Right cardiac atrium (tissue), 5 donors: ENCODE data around the gene CRYAB. TPM values are rescaled to one million over a fixed set of nuclear protein-coding genes. Genes with fewer than 3 reads are reported as not detected.

Experiments used
- ATAC-seq, 2 donors: fragments of 200-7000 bp; cut with Tn5 transposase; one replicate each; pipeline versions ENCODE4 v1.8.0 to v1.9.1; 2020; ENCODE audit warnings: moderate library complexity in 2 of 2, mild to moderate bottlenecking in 1 of 2
- DNase-seq, 3 donors: peaks; one replicate each; pipeline ENCODE4 v3.0.0-alpha.2; 2020
- H3K27ac ChIP-seq: one replicate; pipeline ENCODE4 v1.5.1; 2013; ENCODE audit warnings: mild to moderate bottlenecking, low read length, control low read depth, moderate library complexity
- H3K27me3 ChIP-seq: one replicate; pipeline ENCODE4 v1.6.1; 2013; ENCODE audit not compliant: control insufficient read depth, insufficient read depth
- H3K4me1 ChIP-seq: one replicate; pipeline ENCODE4 v1.6.1; 2013; ENCODE audit warnings: low read length; ENCODE audit not compliant: control insufficient read depth, insufficient read depth
- H3K4me3 ChIP-seq: one replicate; pipeline ENCODE4 v1.5.1; 2013; ENCODE audit warnings: low read length, control low read depth
- H3K9me3 ChIP-seq: one replicate; pipeline ENCODE4 v1.6.1; 2013; ENCODE audit warnings: low read length; ENCODE audit not compliant: control insufficient read depth
- WGBS: extraction: QIAGEN DNeasy Blood & Tissue Kit; methylation state at CpG from one replicate; pipeline ENCODE4 v1.1.7; 2013; 5-methylcytosine and 5-hydroxymethylcytosine counted together
- intact Hi-C, 4 donors: fragments of 100-400 bp; cut with DNase I; formaldehyde crosslinking; loops; one replicate each; pipeline versions ENCODE4 v1.11.0 to v1.14.0; 2022 to 2023
- polyA plus RNA-seq: library from polyadenylated mRNA; stranded (reverse); fragments of 200-250 nt; gene quantifications from one replicate; pipeline ENCODE4 v1.2.3, GENCODE V29; 2013
- total RNA-seq, 4 donors: library from RNA; stranded (reverse); fragmentation: NEBNext Ultra II Directional; extraction: Animal tissue kit (Norgen Biotek cat#: 25700); gene quantifications; one replicate each; pipeline ENCODE4 v1.2.1, GENCODE V29; 2021
- donor health status: healthy with polysubstance abuse.
- donor health status: DM: no; HTN: yes; CAD: no.
- donor health status: DM: no; HTN: no; CAD: no.
- donor health status: DM: no; HTN: yes; CAD: no; lungs with severe emphysema.
- donor health status: DM: yes; HTN: yes; CAD: no.

Gene CRYAB
- total and polyA plus RNA-seq, 5 donors: 4,923 to 9,689 (median 5,673) TPM

GRCh38 chr11:111878849-111879636, 32.5 kb downstream of the CRYAB start, which contains the start of the genes CFAP68 and FDXACB1:
Gene CFAP68, plus strand, starts transcription at chr11:111879541. Its CDS starts 20 bp downstream, at chr11:111879561.
Gene FDXACB1, minus strand, starts transcription at chr11:111879165. Its CDS starts 33 bp downstream, at chr11:111879132.
- WGBS: under 1% methylated on average over 55 of the region's 55 CpGs
- Histone ChIP-seq H3K4me3 (peak within 1 kb of the TSS; percentile 64), H3K4me1 (no peaks in the 10 kb centered on the region), H3K9me3 (no peaks in the 10 kb centered on the region), H3K27ac (peak within 1 kb of the TSS; percentile 78), H3K27me3 (no peaks in the 10 kb centered on the region)
- DNase-seq (peak; percentile 96 to 98 (median 97)), ATAC-seq (peak; percentile 97 to 98)
- intact Hi-C loops: loop anchor here (5.0 to 10.0 kb wide), 4 partner anchors 33 to 103 kb away; partner anchors contain the start of genes DIXDC1 (in 2 of the 4), CRYAB (in 1 of the 4) and HSPB2 (in 1 of the 4)

GRCh38 chr11:111878385-111878848, 33.2 kb downstream of the CRYAB start:
- H3K27me3 ChIP-seq: no peaks in the 10 kb centered on the region
- ATAC-seq (no peak), DNase-seq (no peak)
- H3K27ac ChIP-seq: peak overlapping the region; percentile 78
- under 1% methylated on average over 13 of the region's 13 CpGs for WGBS
- H3K4me1 ChIP-seq: no peaks in the 10 kb centered on the region
- intact Hi-C loops: loop anchor here (5.0 to 10.0 kb wide), 4 partner anchors 34 to 104 kb away; partner anchors contain the start of genes DIXDC1 (in 2 of the 4), CRYAB (in 1 of the 4) and HSPB2 (in 1 of the 4)
- peak overlapping the region; percentile 64 for H3K4me3 ChIP-seq
- H3K9me3 ChIP-seq: no peaks in the 10 kb centered on the region

- peak overlapping the region; percentile 97 for H3K4me3 ChIP-seq
- 48% methylated on average over 5 of the region's 5 CpGs for WGBS
- peak overlapping the region; percentile 94 for H3K27ac ChIP-seq
- intact Hi-C loops: loop anchor here in 2 of 4 donors (10.0 kb wide), 1 partner anchor 63 kb away; the partner anchor contains the start of gene DIXDC1 (in 2 of the 2)
- H3K4me1 ChIP-seq: no peaks in the 10 kb centered on the region
- DNase-seq: no peak
- H3K27me3 ChIP-seq: no peaks in the 10 kb centered on the region
- ATAC-seq: no peak
- H3K9me3 ChIP-seq: no peaks in the 10 kb centered on the region
These were observed 39.8 kb downstream of the CRYAB start for GRCh38 chr11:111871693-111872161.

- H3K4me1 ChIP-seq: no peaks in the 10 kb centered on the region
- H3K4me3 ChIP-seq: peak within 1 kb of the TSS; percentile 97
- intact Hi-C loops: loop anchor here in 2 of 4 donors (10.0 kb wide), 1 partner anchor 64 kb away; the partner anchor contains the start of gene DIXDC1 (in 2 of the 2)
- under 1% methylated on average over 51 of the region's 51 CpGs for whole genome bisulfite sequencing
- peak; percentile 87 to 94 (median 94) for DNase-seq
- H3K27me3 ChIP-seq: no peaks in the 10 kb centered on the region
- ATAC-seq: peak; percentile 96
- peak within 1 kb of the TSS; percentile 94 for H3K27ac ChIP-seq
- no peaks in the 10 kb centered on the region for H3K9me3 ChIP-seq
These were observed 40.5 kb downstream of the CRYAB start, which contains the start of gene ALG9 for GRCh38 chr11:111870886-111871692. Gene ALG9, minus strand, starts transcription at chr11:111871581. Its CDS starts 99 bp downstream, at chr11:111871482.

- Histone ChIP-seq H3K27ac (peak overlapping the region; percentile 94), H3K4me3 (peak overlapping the region; percentile 97), H3K27me3 (no peaks in the 10 kb centered on the region), H3K9me3 (no peaks in the 10 kb centered on the region), H3K4me1 (no peaks in the 10 kb centered on the region)
- no peak for ATAC-seq
- DNase-seq: no peak
- intact Hi-C loops: loop anchor here in 2 of 4 donors (10.0 kb wide), 1 partner anchor 64 kb away; the partner anchor contains the start of gene DIXDC1 (in 2 of the 2)
These were observed 41.1 kb downstream of the CRYAB start for GRCh38 chr11:111870522-111870885.

- no peak for ATAC-seq
- intact Hi-C loops: loop anchor here in 2 of 4 donors (10.0 kb wide), 1 partner anchor 65 kb away; the partner anchor contains the start of gene DIXDC1 (in 2 of the 2)
These were observed 41.5 kb downstream of the CRYAB start for GRCh38 chr11:111870113-111870512.

GRCh38 chr11:111860257-111860656, 51.3 kb downstream of the CRYAB start:
- H3K4me3 ChIP-seq: no peak overlapping the region
- DNase-seq (no peak), ATAC-seq (no peak)
- no peak overlapping the region for H3K27ac ChIP-seq
- 95% methylated on average over 3 of the region's 3 CpGs for WGBS
- no peaks in the 10 kb centered on the region for H3K4me1 ChIP-seq
- H3K27me3 ChIP-seq: no peaks in the 10 kb centered on the region
- intact Hi-C loops: no loop called here
- H3K9me3 ChIP-seq: no peaks in the 10 kb centered on the region

More at GRCh38 chr11:111870113-111870512, 41.5 kb downstream of the CRYAB start:
- no peak for DNase-seq
- H3K9me3 ChIP-seq: no peaks in the 10 kb centered on the region
- WGBS: 98% methylated on average over 1 of the region's 1 CpG
- H3K27me3 ChIP-seq: no peaks in the 10 kb centered on the region
- no peaks in the 10 kb centered on the region for H3K4me1 ChIP-seq
- H3K27ac ChIP-seq: no peak overlapping the region
- peak overlapping the region; percentile 97 for H3K4me3 ChIP-seq

Other genes with a start within 250 kb of the CRYAB start
- gene PPP2R1B, start 145.4 kb downstream of the CRYAB start, total RNA-seq: 10 to 100 TPM in 2 of 4 donors, 1 to 10 TPM in 2; 9.6 to 19.7 (median 10.3) TPM
- 5.7 TPM for gene PPP2R1B, start 145.4 kb downstream of the CRYAB start, polyA plus RNA-seq
- 10 to 100 TPM; 17.0 to 84.9 (median 23.8) TPM for gene ALG9, start 40.2 kb downstream of the CRYAB start, total RNA-seq
- 16.3 TPM for gene ALG9, start 40.2 kb downstream of the CRYAB start, polyA plus RNA-seq
- 1 to 10 TPM; 1.6 to 1.7 (median 1.6) TPM for gene FDXACB1, start 32.6 kb downstream of the CRYAB start, total RNA-seq
- gene FDXACB1, start 32.6 kb downstream of the CRYAB start, polyA plus RNA-seq: 1.1 TPM
- 10 to 100 TPM; 22.8 to 51.1 (median 32.0) TPM for gene CFAP68, start 32.2 kb downstream of the CRYAB start, total RNA-seq
- gene CFAP68, start 32.2 kb downstream of the CRYAB start, polyA plus RNA-seq: 51.5 TPM
- 100 to 1,000 TPM in 1 of 4 donors, 10 to 100 TPM in 3; 38.0 to 103 (median 69.2) TPM for gene HSPB2, start 964 bp upstream of the CRYAB start, total RNA-seq
- 106 TPM for gene HSPB2, start 964 bp upstream of the CRYAB start, polyA plus RNA-seq
- gene C11orf52, start 7.1 kb upstream of the CRYAB start, total RNA-seq: 1 to 10 TPM; 2.2 to 5.5 (median 2.6) TPM
- gene C11orf52, start 7.1 kb upstream of the CRYAB start, polyA plus RNA-seq: 4.1 TPM
- gene DIXDC1, start 25.6 kb upstream of the CRYAB start, total RNA-seq: 10 to 100 TPM; 23.1 to 34.8 (median 26.3) TPM
- 9.1 TPM for gene DIXDC1, start 25.6 kb upstream of the CRYAB start, polyA plus RNA-seq
- gene DLAT, start 113.6 kb upstream of the CRYAB start, total RNA-seq: 100 to 1,000 TPM in 2 of 4 donors, 10 to 100 TPM in 2; 91.4 to 117 (median 102) TPM
- gene DLAT, start 113.6 kb upstream of the CRYAB start, polyA plus RNA-seq: 53.7 TPM
- 1 to 10 TPM; 1.2 to 1.8 (median 1.6) TPM for gene PIH1D2, start 162.2 kb upstream of the CRYAB start, total RNA-seq
- 1.8 TPM for gene PIH1D2, start 162.2 kb upstream of the CRYAB start, polyA plus RNA-seq
- 1 to 10 TPM; 8.0 to 9.8 (median 8.3) TPM for gene NKAPD1, start 162.5 kb upstream of the CRYAB start, total RNA-seq
- gene NKAPD1, start 162.5 kb upstream of the CRYAB start, polyA plus RNA-seq: 5.0 TPM
- gene TIMM8B, start 175.0 kb upstream of the CRYAB start, total RNA-seq: 100 to 1,000 TPM in 1 of 4 donors, 10 to 100 TPM in 3; 88.8 to 108 (median 90.9) TPM
- 167 TPM for gene TIMM8B, start 175.0 kb upstream of the CRYAB start, polyA plus RNA-seq
- gene SDHD, start 175.1 kb upstream of the CRYAB start, total RNA-seq: 100 to 1,000 TPM; 137 to 205 (median 167) TPM
- gene SDHD, start 175.1 kb upstream of the CRYAB start, polyA plus RNA-seq: 258 TPM